ENCODE data around the gene MAN2A2.

DNA sequence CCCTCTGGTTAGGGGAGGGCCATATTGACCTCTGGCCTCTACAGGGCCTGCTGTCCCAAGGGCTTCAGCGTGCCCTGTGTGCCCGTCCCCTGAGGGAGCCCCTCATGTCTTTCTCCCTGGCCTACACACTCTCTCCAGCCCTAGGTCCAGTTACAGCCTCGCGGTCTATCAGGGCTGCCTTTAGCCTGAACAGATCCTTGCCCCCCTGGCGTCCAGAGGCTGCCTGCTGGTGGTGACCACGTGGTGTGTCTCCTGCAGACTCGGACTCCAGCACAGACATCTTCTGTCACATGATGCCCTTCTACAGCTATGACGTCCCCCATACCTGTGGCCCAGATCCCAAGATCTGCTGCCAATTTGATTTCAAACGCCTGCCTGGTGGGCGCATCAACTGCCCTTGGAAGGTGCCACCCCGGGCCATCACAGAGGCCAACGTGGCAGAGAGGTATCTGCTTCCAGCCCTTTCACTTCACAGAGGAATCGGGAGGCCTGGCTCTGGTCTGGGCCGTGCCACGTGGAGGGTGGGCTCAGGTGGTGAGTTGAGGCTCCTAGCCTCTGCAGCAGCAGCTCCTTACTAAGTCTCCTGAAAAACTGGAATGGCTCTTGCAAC is 4.1 kb downstream of the MAN2A2 start:
- TF ChIP-seq, protein P1, sequence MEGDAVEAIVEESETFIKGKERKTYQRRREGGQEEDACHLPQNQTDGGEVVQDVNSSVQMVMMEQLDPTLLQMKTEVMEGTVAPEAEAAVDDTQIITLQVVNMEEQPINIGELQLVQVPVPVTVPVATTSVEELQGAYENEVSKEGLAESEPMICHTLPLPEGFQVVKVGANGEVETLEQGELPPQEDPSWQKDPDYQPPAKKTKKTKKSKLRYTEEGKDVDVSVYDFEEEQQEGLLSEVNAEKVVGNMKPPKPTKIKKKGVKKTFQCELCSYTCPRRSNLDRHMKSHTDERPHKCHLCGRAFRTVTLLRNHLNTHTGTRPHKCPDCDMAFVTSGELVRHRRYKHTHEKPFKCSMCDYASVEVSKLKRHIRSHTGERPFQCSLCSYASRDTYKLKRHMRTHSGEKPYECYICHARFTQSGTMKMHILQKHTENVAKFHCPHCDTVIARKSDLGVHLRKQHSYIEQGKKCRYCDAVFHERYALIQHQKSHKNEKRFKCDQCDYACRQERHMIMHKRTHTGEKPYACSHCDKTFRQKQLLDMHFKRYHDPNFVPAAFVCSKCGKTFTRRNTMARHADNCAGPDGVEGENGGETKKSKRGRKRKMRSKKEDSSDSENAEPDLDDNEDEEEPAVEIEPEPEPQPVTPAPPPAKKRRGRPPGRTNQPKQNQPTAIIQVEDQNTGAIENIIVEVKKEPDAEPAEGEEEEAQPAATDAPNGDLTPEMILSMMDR (IDR thresholded peaks at IDR 0.05 in 4 of 5, conservative IDR thresholded peaks at IDR 0.05 in 1 of 5): no peak
- no peak for TF ChIP-seq POLR2A (IDR thresholded peaks at IDR 0.05)
